ENCODE results near the gene SND1. TPM values are rescaled to one million over a fixed set of nuclear protein-coding genes. Genes with fewer than 3 reads are reported as not detected.

SND1 gene
- total RNA-seq, 1 experiment from 2014 or later = 274 TPM

GRCh38 chr7:127954357-127954748, 302.4 kb downstream of the SND1 start:
- intact Hi-C loops (cut with micrococcal nuclease; ENCODE audit: unreplicated experiment) = no loop called here
- H3K4me1 ChIP-seq = 0 out of 2 replicates have a peak, but pooled peaks cover 5% of the 10 kb centered on the region
- no peaks in the 10 kb centered on the region for H3K9me3 ChIP-seq
- Mint-ChIP-seq H3K4me1 (ENCODE audit: low read depth, unreplicated experiment) (peaks cover 12% of the 10 kb centered on the region), H3K4me3 (ENCODE audit: unreplicated experiment) (no peak overlapping the region), H3K9me3 (ENCODE audit: unreplicated experiment) (no peaks in the 10 kb centered on the region), H3K27me3 (ENCODE audit: insufficient read depth, unreplicated experiment) (no peaks in the 10 kb centered on the region), H3K36me3 (ENCODE audit: insufficient read depth, unreplicated experiment) (peaks cover 30% of the 10 kb centered on the region), H3K27ac (ENCODE audit: unreplicated experiment) (no peak overlapping the region)
- no peaks in the 10 kb centered on the region for H3K27me3 ChIP-seq (replicated peaks; ENCODE audit: control insufficient read depth, insufficient read depth, low read length)
- no TSS peak for BruUV-seq (replicated peaks)
- peaks cover 2% of the 10 kb centered on the region for H3K36me3 ChIP-seq (ENCODE audit: control insufficient read depth, insufficient read depth, low read length)
- POLR2A ChIA-PET = no interaction called here
- no peak for TF ChIP-seq CTCF (IDR thresholded peaks at IDR 0.05; ENCODE audit: insufficient read depth in 1 of 2, low read depth in 1 of 2, low read length in 1 of 2, severe bottlenecking in 1 of 2, unreplicated experiment in 1 of 2)
- CTCF ChIA-PET = no interaction called here
- H3K4me3 ChIP-seq (ENCODE audit: low read depth, low read length) = no peak overlapping the region
- DNase-seq = no peak

GRCh38 chr7:127955051-127955531, 303.1 kb downstream of the SND1 start:
- H3K27me3 Mint-ChIP-seq (ENCODE audit: insufficient read depth, unreplicated experiment) = no peaks in the 10 kb centered on the region
- H3K4me1 Mint-ChIP-seq (ENCODE audit: low read depth, unreplicated experiment) = peaks cover 7% of the 10 kb centered on the region
- ChIA-PET CTCF (no interaction called here), POLR2A (no interaction called here)
- no TSS peak for BruUV-seq (replicated peaks)
- no peaks in the 10 kb centered on the region for H3K9me3 Mint-ChIP-seq (ENCODE audit: unreplicated experiment)
- H3K4me3 Mint-ChIP-seq (ENCODE audit: unreplicated experiment) = no peak overlapping the region
- no peak for DNase-seq
- intact Hi-C loops (cut with micrococcal nuclease; ENCODE audit: unreplicated experiment) = no loop called here
- Histone ChIP-seq H3K4me1 (0 out of 2 replicates have a peak, but pooled peaks cover 2% of the 10 kb centered on the region), H3K36me3 (ENCODE audit: control insufficient read depth, insufficient read depth, low read length) (peaks cover 4% of the 10 kb centered on the region), H3K27me3 (replicated peaks; ENCODE audit: control insufficient read depth, insufficient read depth, low read length) (no peaks in the 10 kb centered on the region), H3K9me3 (no peaks in the 10 kb centered on the region), H3K4me3 (ENCODE audit: low read depth, low read length) (no peak overlapping the region)
- no peak overlapping the region for H3K27ac Mint-ChIP-seq (ENCODE audit: unreplicated experiment)
- H3K36me3 Mint-ChIP-seq (ENCODE audit: insufficient read depth, unreplicated experiment) = peaks cover 31% of the 10 kb centered on the region
- TF ChIP-seq CTCF (IDR thresholded peaks at IDR 0.05; ENCODE audit: insufficient read depth in 1 of 2, low read depth in 1 of 2, low read length in 1 of 2, severe bottlenecking in 1 of 2, unreplicated experiment in 1 of 2) = no peak

GRCh38 chr7:127957886-127958285, 305.9 kb downstream of the SND1 start:
- no peak for DNase-seq
- Histone ChIP-seq H3K4me3 (ENCODE audit: low read depth, low read length) (no peak overlapping the region), H3K27me3 (replicated peaks; ENCODE audit: control insufficient read depth, insufficient read depth, low read length) (no peaks in the 10 kb centered on the region), H3K36me3 (ENCODE audit: control insufficient read depth, insufficient read depth, low read length) (peaks cover 2% of the 10 kb centered on the region), H3K4me1 (no peaks in the 10 kb centered on the region), H3K9me3 (no peaks in the 10 kb centered on the region)
- H3K9me3 Mint-ChIP-seq (ENCODE audit: unreplicated experiment) = no peaks in the 10 kb centered on the region
- peaks cover 43% of the 10 kb centered on the region for H3K36me3 Mint-ChIP-seq (ENCODE audit: insufficient read depth, unreplicated experiment)
- ChIA-PET CTCF (interaction anchor here (1.1 kb wide), 2 partner anchors 29 to 252 kb away, joined by 3 to 8 read pairs; no protein-coding TSS in a partner anchor), POLR2A (no interaction called here)
- H3K4me3 Mint-ChIP-seq (ENCODE audit: unreplicated experiment) = no peak overlapping the region
- H3K4me1 Mint-ChIP-seq (ENCODE audit: low read depth, unreplicated experiment) = peaks cover 10% of the 10 kb centered on the region
- TF ChIP-seq CTCF (IDR thresholded peaks at IDR 0.05; ENCODE audit: insufficient read depth in 1 of 2, low read depth in 1 of 2, low read length in 1 of 2, severe bottlenecking in 1 of 2, unreplicated experiment in 1 of 2) = peak in 1 of 2 experiments; percentile 13
- no peak overlapping the region for H3K27ac Mint-ChIP-seq (ENCODE audit: unreplicated experiment)
- BruUV-seq (replicated peaks) = no TSS peak
- intact Hi-C loops (cut with micrococcal nuclease; ENCODE audit: unreplicated experiment) = no loop called here
- H3K27me3 Mint-ChIP-seq (ENCODE audit: insufficient read depth, unreplicated experiment) = no peaks in the 10 kb centered on the region
